Inferior parietal cortex (tissue), 1 donor: ENCODE measurements around the gene ZNF648.
"Not testable (repeated sequence)": the region's sequence is repeated elsewhere in the genome, so short reads cannot be mapped to it uniquely, and the experiment has no call there.

Source experiments
- DNase-seq: peaks from one replicate; pipeline ENCODE4 v3.0.0-alpha.2; 2016; ENCODE audit errors: extremely low spot score

ZNF648 gene

GRCh38 chr1:182061594-182061993 is at the start of gene ZNF648:
Gene ZNF648 (minus strand): TSS chr1:182061712. CDS start chr1:182058010, 3,702 bp downstream.
- DNase-seq = no peak

- no peak for DNase-seq
These were observed 49.1 kb upstream of the ZNF648 start for GRCh38 chr1:182110635-182111034.

- no peak for DNase-seq
These were observed 48.3 kb upstream of the ZNF648 start for GRCh38 chr1:182109771-182110170.

GRCh38 chr1:182107209-182107608 is 45.7 kb upstream of the ZNF648 start:
- DNase-seq = no peak

- no peak for DNase-seq
These were observed 40.5 kb upstream of the ZNF648 start for GRCh38 chr1:182102043-182102416.

GRCh38 chr1:182101415-182102042 is 40.0 kb upstream of the ZNF648 start:
- no peak for DNase-seq

- no peak for DNase-seq
These were observed 36.8 kb upstream of the ZNF648 start for GRCh38 chr1:182098301-182098700.

GRCh38 chr1:182095946-182096345 is 34.4 kb upstream of the ZNF648 start:
- no peak for DNase-seq

GRCh38 chr1:182094514-182095005 is 33.0 kb upstream of the ZNF648 start:
- DNase-seq = not testable (repeated sequence)

- DNase-seq = no peak
These were observed 32.3 kb upstream of the ZNF648 start for GRCh38 chr1:182093781-182094180.

- no peak for DNase-seq
These were observed 30.8 kb upstream of the ZNF648 start for GRCh38 chr1:182092336-182092735.

GRCh38 chr1:182091083-182091482 is 29.6 kb upstream of the ZNF648 start:
- DNase-seq = no peak

- DNase-seq = no peak
These were observed 26.3 kb upstream of the ZNF648 start for GRCh38 chr1:182087719-182088350.

- DNase-seq = no peak
These were observed 25.8 kb upstream of the ZNF648 start for GRCh38 chr1:182087304-182087703.

GRCh38 chr1:182086620-182087019 is 25.1 kb upstream of the ZNF648 start:
- no peak for DNase-seq

- DNase-seq = no peak
These were observed 24.6 kb upstream of the ZNF648 start for GRCh38 chr1:182086136-182086535.

GRCh38 chr1:182085726-182086125 is 24.2 kb upstream of the ZNF648 start:
- DNase-seq = no peak

- DNase-seq = peak; percentile 96
These were observed 23.2 kb upstream of the ZNF648 start for GRCh38 chr1:182084487-182085316.

GRCh38 chr1:182083851-182084486 is 22.5 kb upstream of the ZNF648 start:
- DNase-seq = no peak

- DNase-seq = peak; percentile 72
These were observed 19.6 kb upstream of the ZNF648 start for GRCh38 chr1:182080955-182081582.

GRCh38 chr1:182080040-182080439 is 18.5 kb upstream of the ZNF648 start:
- DNase-seq = no peak

GRCh38 chr1:182071924-182072323 is 10.4 kb upstream of the ZNF648 start:
- no peak for DNase-seq
